H1 (cell line): Measurements from ENCODE around the gene PIAS1. TPM values are rescaled to one million over a fixed set of nuclear protein-coding genes. Genes with fewer than 3 reads are reported as not detected.

Experiments used
- CTCF ChIA-PET: fragments of 300-600 bp; sonication (Branson Sonifier 250); formaldehyde crosslinking; loops from one replicate; lab custom pipeline; 2021; ENCODE audit not compliant: partially characterized antibody; lab: Charles Lee
- POLR2A ChIA-PET: fragments of 300-600 bp; sonication (Branson Sonifier 250); formaldehyde crosslinking; loops from one replicate; lab custom pipeline; 2021; ENCODE audit warnings: inconsistent platforms; ENCODE audit not compliant: partially characterized antibody; lab: Charles Lee
- DNase-seq, 2 experiments: peaks; one replicate each; pipeline versions ENCODE4 v3.0.0 to v3.0.0-alpha.2; 2010 to 2022; ENCODE audit warnings: low spot score in 2 of 2, low read depth in 1 of 2, mixed read lengths in 1 of 2
- FAIRE-seq: peaks from 2 replicates; lab custom pipeline; 2011; peaks lifted over from hg19 to GRCh38; lab: Jason Lieb, UNC
- H2AFZ ChIP-seq: 2 replicates; pipeline ENCODE4 v1.8.1; 2012; ENCODE audit warnings: low read length, inconsistent platforms
- H2AK5ac ChIP-seq: 2 replicates; pipeline ENCODE4 v1.6.1; 2013; ENCODE audit warnings: low read depth, low read length
- H2BK120ac ChIP-seq: replicated peaks from 2 replicates; pipeline ENCODE3; 2013; ENCODE audit warnings: low read depth, low read length, inconsistent platforms
- H2BK12ac ChIP-seq: 2 replicates; pipeline ENCODE4 v1.6.1; 2013; ENCODE audit warnings: low read depth, low read length
- H2BK15ac ChIP-seq: 2 replicates; pipeline ENCODE4 v1.6.1; 2013; ENCODE audit warnings: low read length
- H2BK20ac ChIP-seq: 2 replicates; pipeline ENCODE4 v1.6.1; 2013; ENCODE audit warnings: low read length
- H2BK5ac ChIP-seq: 2 replicates; pipeline ENCODE4 v1.6.1; 2013; ENCODE audit warnings: low read depth, low read length
- H3K14ac ChIP-seq: 2 replicates; pipeline ENCODE4 v1.6.1; 2013; ENCODE audit warnings: inconsistent platforms; ENCODE audit not compliant: insufficient read length
- H3K18ac ChIP-seq: 2 replicates; pipeline ENCODE4 v1.6.1; 2013; ENCODE audit warnings: low read length; ENCODE audit errors: extremely low read depth
- H3K23ac ChIP-seq: 2 replicates; pipeline ENCODE4 v1.6.1; 2013; ENCODE audit warnings: inconsistent platforms; ENCODE audit not compliant: insufficient read length
- H3K23me2 ChIP-seq: 2 replicates; pipeline ENCODE4 v1.6.1; 2013; ENCODE audit warnings: low read depth, low read length
- H3K27ac ChIP-seq: 2 replicates; pipeline ENCODE4 v1.6.1; 2011; ENCODE audit warnings: low read depth, low read length, inconsistent platforms
- H3K27me3 ChIP-seq, 4 experiments: replicated peaks in 1 of 4; 1 replicate in 1 of 4; 2 replicates in 3 of 4; pipeline versions ENCODE4 v1.6.1 to v1.8.1; 2011 to 2013; ENCODE audit warnings: low read length in 3 of 4, mild to moderate bottlenecking in 3 of 4, inconsistent platforms in 2 of 4, mixed read lengths in 2 of 4, moderate library complexity in 1 of 4; ENCODE audit not compliant: control insufficient read depth in 3 of 4, insufficient read depth in 3 of 4; ENCODE audit errors: extremely low read depth in 1 of 4
- H3K36me3 ChIP-seq, 4 experiments: 2 replicates each; pipeline versions ENCODE4 v1.6.1 to v1.8.1; 2011 to 2013; ENCODE audit warnings: mild to moderate bottlenecking in 4 of 4, low read length in 3 of 4, moderate library complexity in 2 of 4, control low read depth in 1 of 4, inconsistent platforms in 1 of 4; ENCODE audit not compliant: insufficient read depth in 4 of 4, control insufficient read depth in 2 of 4
- H3K4ac ChIP-seq: replicated peaks from 2 replicates; pipeline ENCODE3; 2013; ENCODE audit warnings: low read length, low read depth, mixed read lengths, inconsistent platforms; ENCODE audit not compliant: insufficient read length
- H3K4me1 ChIP-seq, 4 experiments: replicated peaks in 1 of 4; 1 replicate in 1 of 4; 2 replicates in 3 of 4; pipeline versions ENCODE4 v1.6.1 to v1.8.1; 2011 to 2013; ENCODE audit warnings: low read length in 3 of 4, inconsistent platforms in 2 of 4, mixed read lengths in 1 of 4; ENCODE audit not compliant: insufficient read depth in 4 of 4, control insufficient read depth in 3 of 4
- H3K4me2 ChIP-seq, 2 experiments: 2 replicates each; pipeline versions ENCODE4 v1.6.1 to v1.8.1; 2011 to 2013; ENCODE audit warnings: low read depth in 2 of 2, low read length in 2 of 2, control low read depth in 1 of 2, inconsistent platforms in 1 of 2, mild to moderate bottlenecking in 1 of 2; ENCODE audit not compliant: insufficient read depth in 1 of 2
- H3K4me3 ChIP-seq, 4 experiments: fragments of 200-600, 300-600 bp in 1 of 4; sonication (generic), shearing (Covaris generic), sonication (Bioruptor Twin) in 1 of 4; 2 replicates each; pipeline versions ENCODE4 v1.5.1 to v1.8.1; 2011 to 2016; ENCODE audit warnings: low read length in 4 of 4, low read depth in 3 of 4, control low read depth in 2 of 4, inconsistent platforms in 2 of 4, mild to moderate bottlenecking in 2 of 4, mixed read lengths in 1 of 4, moderate library complexity in 1 of 4; ENCODE audit not compliant: insufficient read depth in 2 of 4; ENCODE audit errors: extremely low read depth in 1 of 4
- H3K56ac ChIP-seq: replicated peaks from 2 replicates; pipeline ENCODE3; 2013; ENCODE audit warnings: low read depth, mild to moderate bottlenecking, mixed read lengths, low read length, inconsistent platforms; ENCODE audit not compliant: insufficient read length
- H3K79me1 ChIP-seq: 2 replicates; pipeline ENCODE4 v1.6.1; 2013; ENCODE audit warnings: low read depth, low read length, control low read depth
- H3K79me2 ChIP-seq, 2 experiments: 2 replicates each; pipeline versions ENCODE4 v1.6.1 to v1.8.1; 2012 to 2013; ENCODE audit warnings: low read length in 2 of 2, mild to moderate bottlenecking in 2 of 2, inconsistent platforms in 1 of 2; ENCODE audit not compliant: insufficient read depth in 2 of 2, control insufficient read depth in 1 of 2
- H3K9ac ChIP-seq, 4 experiments: replicated peaks in 1 of 4; 1 replicate in 1 of 4; 2 replicates in 3 of 4; pipeline versions ENCODE4 v1.6.1 to v1.8.1; 2011 to 2013; ENCODE audit warnings: low read depth in 3 of 4, low read length in 3 of 4, control low read depth in 2 of 4, mild to moderate bottlenecking in 2 of 4, moderate library complexity in 2 of 4, inconsistent platforms in 1 of 4; ENCODE audit errors: extremely low read depth in 1 of 4
- H3K9me3 ChIP-seq, 2 experiments: 2 replicates each; pipeline versions ENCODE4 v1.6.1 to v1.8.1; 2012 to 2013; ENCODE audit warnings: mild to moderate bottlenecking in 2 of 2, moderate library complexity in 2 of 2, control low read depth in 1 of 2, inconsistent platforms in 1 of 2, low read depth in 1 of 2, low read length in 1 of 2, mixed read lengths in 1 of 2; ENCODE audit not compliant: insufficient read depth in 2 of 2
- H4K20me1 ChIP-seq, 2 experiments: replicated peaks in 1 of 2; 2 replicates each; pipeline versions ENCODE3 to v1.8.1; 2011 to 2013; ENCODE audit warnings: inconsistent platforms in 2 of 2, low read length in 2 of 2, mild to moderate bottlenecking in 1 of 2; ENCODE audit not compliant: insufficient read depth in 2 of 2, control insufficient read depth in 1 of 2
- H4K5ac ChIP-seq: 2 replicates; pipeline ENCODE4 v1.6.1; 2013; ENCODE audit warnings: low read length, low read depth, mixed read lengths, inconsistent platforms; ENCODE audit not compliant: insufficient read length
- H4K8ac ChIP-seq: 2 replicates; pipeline ENCODE4 v1.8.0; 2013; ENCODE audit warnings: mild to moderate bottlenecking, moderate library complexity, low read length, inconsistent platforms; ENCODE audit not compliant: insufficient read depth; ENCODE audit errors: extremely low read depth
- H4K91ac ChIP-seq: replicated peaks from 2 replicates; pipeline ENCODE3; 2013; ENCODE audit warnings: low read length, mixed read lengths, inconsistent platforms; ENCODE audit not compliant: insufficient read length
- MAFK ChIP-seq: IDR thresholded peaks from 2 replicates; pipeline ENCODE4 v1.6.1; 2012; ENCODE audit warnings: low read depth, mild to moderate bottlenecking, improper control_type of control experiment, low read length
- RAD21 ChIP-seq, 2 experiments: IDR thresholded peaks in 1 of 2; conservative IDR thresholded peaks in 1 of 2; 2 replicates each; pipeline ENCODE4 v1.6.1; 2011; ENCODE audit warnings: low read depth in 2 of 2, low read length in 2 of 2, improper control_type of control experiment in 1 of 2, inconsistent platforms in 1 of 2, mild to moderate bottlenecking in 1 of 2, moderate library complexity in 1 of 2
- WGBS, 2 experiments: shearing (Covaris generic) in 1 of 2; methylation state at CpG; one replicate each; pipeline versions ENCODE4 v1.1.6 to v1.1.7; 2013 to 2015; ENCODE audit warnings: low lambda C conversion rate in 2 of 2, mixed read lengths in 2 of 2, inconsistent platforms in 1 of 2, low coverage in 1 of 2, missing lambda C conversion rate in 1 of 2; ENCODE audit not compliant: insufficient replicate concordance in 2 of 2, insufficient coverage in 1 of 2, insufficient read length in 1 of 2; ENCODE audit errors: extremely low coverage in 1 of 2, missing lambda C conversion rate in 1 of 2; 5-methylcytosine and 5-hydroxymethylcytosine counted together
- polyA plus RNA-seq, 7 experiments: library from polyadenylated mRNA; depleted of rRNA in 3 of 7; stranded (reverse) in 5 of 7; unstranded in 2 of 7; fragments of >200 nt in 5 of 7; fragments of 200-250 nt in 2 of 7; gene quantifications; 1 replicate in 5 of 7; 2 replicates in 1 of 7; 4 replicates in 1 of 7; pipeline versions ENCODE4 v1.2.1 to v1.2.3, GENCODE V29; 2011 to 2013; ENCODE audit warnings: missing spikeins in 2 of 7, mixed read lengths in 2 of 7
- total RNA-seq: library from RNA; stranded (reverse); fragmentation: NEBNext Ultra II Directional; extraction: Animal tissue kit (Norgen Biotek cat#: 25700); gene quantifications from 2 replicates; pipeline ENCODE4 v1.2.1, GENCODE V29; 2021

PIAS1 gene
- total and polyA plus RNA-seq, 2 of the 8 experiments (the other 6 are each of a cell fraction or from before 2014, with no cell fraction given): 30.8 to 34.5 TPM

GRCh38 chr15:68045289-68046265 lies 8.5 kb upstream of the PIAS1 start:
- Histone ChIP-seq H2BK5ac (no peak overlapping the region), H2AFZ (no peak overlapping the region), H3K9ac (no peak overlapping the region), H3K4ac (no peak overlapping the region), H2BK12ac (no peak overlapping the region), H3K27ac (no peak overlapping the region), H3K36me3 (no peaks in the 10 kb centered on the region), H2BK120ac (no peak overlapping the region), H3K23me2 (no peaks in the 10 kb centered on the region), H3K27me3 (no peaks in the 10 kb centered on the region), H3K4me1 (no peaks in the 10 kb centered on the region; a peak in 1 of 7 replicates), H3K56ac (no peak overlapping the region), H3K4me2 (no peak overlapping the region), H3K9me3 (no peaks in the 10 kb centered on the region), H3K4me3 (no peak overlapping the region), H3K14ac (no peak overlapping the region), H4K8ac (no peak overlapping the region; the same call in 1 of the 2 replicates), H4K5ac (no peak overlapping the region), H3K18ac (no peak overlapping the region), H3K23ac (no peak overlapping the region), H2BK20ac (no peak overlapping the region), H3K79me2 (no peaks in the 10 kb centered on the region), H4K91ac (no peak overlapping the region), H2AK5ac (no peak overlapping the region), H4K20me1 (no peaks in the 10 kb centered on the region), H3K79me1 (no peaks in the 10 kb centered on the region), H2BK15ac (no peak overlapping the region; the same call in 1 of the 2 replicates)
- FAIRE-seq (no peak), DNase-seq (no peak)
- WGBS, 2 experiments: 87% methylated on average over 14 of the region's 14 CpGs; no CpG with 5 or more reads in 1 of the 2 experiments
- TF ChIP-seq RAD21 (IDR thresholded peaks at IDR 0.05 in 1 of 2, conservative IDR thresholded peaks at IDR 0.05 in 1 of 2; ENCODE audit: low read depth in 2 of 2, low read length in 2 of 2) (peak in 1 of 2 experiments; percentile 10; a peak in 1 of 4 replicates), MAFK (no peak)
- ChIA-PET CTCF (interaction anchor here (0.7 to 1.1 kb wide), 4 partner anchors 15 to 182 kb away, joined by 3 to 4 read pairs (median 3); no protein-coding TSS in a partner anchor), POLR2A (interaction anchor here (1.1 kb wide), 1 partner anchor 9 kb away, joined by 5 read pairs; the partner anchor contains the start of gene PIAS1)
